ENCODE measurements around the gene RANBP1. TPM values are rescaled to one million over a fixed set of nuclear protein-coding genes. Genes with fewer than 3 reads are reported as not detected.

RANBP1 gene
- total and polyA plus RNA-seq, 2 of the 13 experiments (the other 11 are each of a cell fraction or from before 2014, with no cell fraction given), result 181 to 492 TPM

- TF ChIP-seq FLYWCH1 (CRISPR knock-in tag; IDR thresholded peaks at IDR 0.05), result no peak
- TF ChIP-seq MLLT10 (CRISPR knock-in tag; IDR thresholded peaks at IDR 0.05), result no peak
- peak; percentile 52; the same call in 1 of the 2 replicates for TF ChIP-seq GFI1 (CRISPR knock-in tag; IDR thresholded peaks at IDR 0.05; ENCODE audit: borderline replicate concordance)
- no peak for TF ChIP-seq KMT2B (CRISPR knock-in tag; IDR thresholded peaks at IDR 0.05)
- TF ChIP-seq, protein P1, sequence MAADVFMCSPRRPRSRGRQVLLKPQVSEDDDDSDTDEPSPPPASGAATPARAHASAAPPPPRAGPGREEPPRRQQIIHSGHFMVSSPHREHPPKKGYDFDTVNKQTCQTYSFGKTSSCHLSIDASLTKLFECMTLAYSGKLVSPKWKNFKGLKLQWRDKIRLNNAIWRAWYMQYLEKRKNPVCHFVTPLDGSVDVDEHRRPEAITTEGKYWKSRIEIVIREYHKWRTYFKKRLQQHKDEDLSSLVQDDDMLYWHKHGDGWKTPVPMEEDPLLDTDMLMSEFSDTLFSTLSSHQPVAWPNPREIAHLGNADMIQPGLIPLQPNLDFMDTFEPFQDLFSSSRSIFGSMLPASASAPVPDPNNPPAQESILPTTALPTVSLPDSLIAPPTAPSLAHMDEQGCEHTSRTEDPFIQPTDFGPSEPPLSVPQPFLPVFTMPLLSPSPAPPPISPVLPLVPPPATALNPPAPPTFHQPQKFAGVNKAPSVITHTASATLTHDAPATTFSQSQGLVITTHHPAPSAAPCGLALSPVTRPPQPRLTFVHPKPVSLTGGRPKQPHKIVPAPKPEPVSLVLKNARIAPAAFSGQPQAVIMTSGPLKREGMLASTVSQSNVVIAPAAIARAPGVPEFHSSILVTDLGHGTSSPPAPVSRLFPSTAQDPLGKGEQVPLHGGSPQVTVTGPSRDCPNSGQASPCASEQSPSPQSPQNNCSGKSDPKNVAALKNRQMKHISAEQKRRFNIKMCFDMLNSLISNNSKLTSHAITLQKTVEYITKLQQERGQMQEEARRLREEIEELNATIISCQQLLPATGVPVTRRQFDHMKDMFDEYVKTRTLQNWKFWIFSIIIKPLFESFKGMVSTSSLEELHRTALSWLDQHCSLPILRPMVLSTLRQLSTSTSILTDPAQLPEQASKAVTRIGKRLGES (CRISPR knock-in tag; IDR thresholded peaks at IDR 0.05; ENCODE audit: borderline replicate concordance), result no peak
- no peak for TF ChIP-seq TRAFD1 (CRISPR knock-in tag; IDR thresholded peaks at IDR 0.05; ENCODE audit: borderline replicate concordance)
- TF ChIP-seq ZBTB21 (CRISPR knock-in tag; IDR thresholded peaks at IDR 0.05), result no peak
- TF ChIP-seq TBX3 (IDR thresholded peaks at IDR 0.05; ENCODE audit: borderline replicate concordance), result 0 out of 2 replicates have a peak, but pooled peaks have one; percentile 45
- no peak for TF ChIP-seq FOXA1 (IDR thresholded peaks at IDR 0.05)
- TF ChIP-seq FOXA1 (CRISPR knock-in tag; IDR thresholded peaks at IDR 0.05), result peak; percentile 97
- TF ChIP-seq, protein P2, sequence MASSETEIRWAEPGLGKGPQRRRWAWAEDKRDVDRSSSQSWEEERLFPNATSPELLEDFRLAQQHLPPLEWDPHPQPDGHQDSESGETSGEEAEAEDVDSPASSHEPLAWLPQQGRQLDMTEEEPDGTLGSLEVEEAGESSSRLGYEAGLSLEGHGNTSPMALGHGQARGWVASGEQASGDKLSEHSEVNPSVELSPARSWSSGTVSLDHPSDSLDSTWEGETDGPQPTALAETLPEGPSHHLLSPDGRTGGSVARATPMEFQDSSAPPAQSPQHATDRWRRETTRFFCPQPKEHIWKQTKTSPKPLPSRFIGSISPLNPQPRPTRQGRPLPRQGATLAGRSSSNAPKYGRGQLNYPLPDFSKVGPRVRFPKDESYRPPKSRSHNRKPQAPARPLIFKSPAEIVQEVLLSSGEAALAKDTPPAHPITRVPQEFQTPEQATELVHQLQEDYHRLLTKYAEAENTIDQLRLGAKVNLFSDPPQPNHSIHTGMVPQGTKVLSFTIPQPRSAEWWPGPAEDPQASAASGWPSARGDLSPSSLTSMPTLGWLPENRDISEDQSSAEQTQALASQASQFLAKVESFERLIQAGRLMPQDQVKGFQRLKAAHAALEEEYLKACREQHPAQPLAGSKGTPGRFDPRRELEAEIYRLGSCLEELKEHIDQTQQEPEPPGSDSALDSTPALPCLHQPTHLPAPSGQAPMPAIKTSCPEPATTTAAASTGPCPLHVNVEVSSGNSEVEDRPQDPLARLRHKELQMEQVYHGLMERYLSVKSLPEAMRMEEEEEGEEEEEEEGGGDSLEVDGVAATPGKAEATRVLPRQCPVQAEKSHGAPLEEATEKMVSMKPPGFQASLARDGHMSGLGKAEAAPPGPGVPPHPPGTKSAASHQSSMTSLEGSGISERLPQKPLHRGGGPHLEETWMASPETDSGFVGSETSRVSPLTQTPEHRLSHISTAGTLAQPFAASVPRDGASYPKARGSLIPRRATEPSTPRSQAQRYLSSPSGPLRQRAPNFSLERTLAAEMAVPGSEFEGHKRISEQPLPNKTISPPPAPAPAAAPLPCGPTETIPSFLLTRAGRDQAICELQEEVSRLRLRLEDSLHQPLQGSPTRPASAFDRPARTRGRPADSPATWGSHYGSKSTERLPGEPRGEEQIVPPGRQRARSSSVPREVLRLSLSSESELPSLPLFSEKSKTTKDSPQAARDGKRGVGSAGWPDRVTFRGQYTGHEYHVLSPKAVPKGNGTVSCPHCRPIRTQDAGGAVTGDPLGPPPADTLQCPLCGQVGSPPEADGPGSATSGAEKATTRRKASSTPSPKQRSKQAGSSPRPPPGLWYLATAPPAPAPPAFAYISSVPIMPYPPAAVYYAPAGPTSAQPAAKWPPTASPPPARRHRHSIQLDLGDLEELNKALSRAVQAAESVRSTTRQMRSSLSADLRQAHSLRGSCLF (CRISPR knock-in tag; IDR thresholded peaks at IDR 0.05; ENCODE audit: borderline replicate concordance), result no peak
- TF ChIP-seq GTF2F1 (IDR thresholded peaks at IDR 0.05; ENCODE audit: low read length), result no peak
- no peak for TF ChIP-seq KLF9 (CRISPR knock-in tag; IDR thresholded peaks at IDR 0.05; ENCODE audit: low read depth)
- no peak for TF ChIP-seq NFRKB (IDR thresholded peaks at IDR 0.05)
- TF ChIP-seq SOX5 (CRISPR knock-in tag; IDR thresholded peaks at IDR 0.05; ENCODE audit: borderline replicate concordance), result peak; percentile 27; the same call in 1 of the 2 replicates
- TF ChIP-seq SMARCE1 (IDR thresholded peaks at IDR 0.05; ENCODE audit: borderline replicate concordance), result no peak
- no peak for TF ChIP-seq SOX6 (IDR thresholded peaks at IDR 0.05)
- TF ChIP-seq SOX6 (CRISPR knock-in tag; IDR thresholded peaks at IDR 0.05), result peak; percentile 51; the same call in 1 of the 2 replicates
- no peak for TF ChIP-seq MAFF (IDR thresholded peaks at IDR 0.05; ENCODE audit: low read depth, low read length)
- peak; percentile 68; the same call in 1 of the 2 replicates for TF ChIP-seq HDAC1 (CRISPR knock-in tag; IDR thresholded peaks at IDR 0.05)
- no peak for TF ChIP-seq KLF11 (CRISPR knock-in tag; IDR thresholded peaks at IDR 0.05)
- TF ChIP-seq ZNF33A (CRISPR knock-in tag; IDR thresholded peaks at IDR 0.05; ENCODE audit: borderline replicate concordance), result no peak
Measured at GRCh38 chr22:20128902-20129746, 13.2 kb downstream of the RANBP1 start (continued).
